ENCODE measurements around the gene CNTNAP2.

CNTNAP2 gene

GRCh38 chr7:146405737-146406136 lies 289.1 kb downstream of the CNTNAP2 start (continued):
- TF ChIP-seq INSM2 (tag by site-specific recombination; IDR thresholded peaks at IDR 0.05) (no peak), ZNF768 (tag by site-specific recombination; IDR thresholded peaks at IDR 0.05) (no peak)

GRCh38 chr7:146411975-146412374 lies 295.4 kb downstream of the CNTNAP2 start:
- TF ChIP-seq ZBTB1 (tag by site-specific recombination; IDR thresholded peaks at IDR 0.05) (no peak), HOXD13 (CRISPR knock-in tag; IDR thresholded peaks at IDR 0.05; ENCODE audit: borderline replicate concordance) (no peak), ZNF585B (tag by site-specific recombination; IDR thresholded peaks at IDR 0.05) (no peak), ZNF138 (tag by site-specific recombination; IDR thresholded peaks at IDR 0.05; ENCODE audit: borderline replicate concordance) (no peak), ZNF558 (tag by site-specific recombination; IDR thresholded peaks at IDR 0.05) (no peak), ZNF473 (tag by site-specific recombination; IDR thresholded peaks at IDR 0.05) (no peak), ZNF324 (tag by site-specific recombination; IDR thresholded peaks at IDR 0.05) (no peak), ZSCAN23 (tag by site-specific recombination; IDR thresholded peaks at IDR 0.05) (no peak), ZNF792 (tag by site-specific recombination; IDR thresholded peaks at IDR 0.05) (no peak), ZNF654 (tag by site-specific recombination; IDR thresholded peaks at IDR 0.05; ENCODE audit: low read depth) (no peak), ZNF404 (tag by site-specific recombination; IDR thresholded peaks at IDR 0.05) (no peak), ZNF391 (tag by site-specific recombination; IDR thresholded peaks at IDR 0.05; ENCODE audit: borderline replicate concordance, low read depth) (no peak), KLF9 (tag by site-specific recombination; IDR thresholded peaks at IDR 0.05; ENCODE audit: low read depth) (no peak), ZNF169 (tag by site-specific recombination; IDR thresholded peaks at IDR 0.05) (no peak), SALL2 (tag by site-specific recombination; IDR thresholded peaks at IDR 0.05; ENCODE audit: borderline replicate concordance) (no peak), PRDM10 (tag by site-specific recombination; IDR thresholded peaks at IDR 0.05) (no peak), BCL6B (tag by site-specific recombination; IDR thresholded peaks at IDR 0.05) (no peak)
- Histone ChIP-seq H3K4me3 (ENCODE audit: low read depth, low read length) (no peak overlapping the region), H3K9me3 (ENCODE audit: control insufficient read depth, insufficient read depth, low read depth, low read length) (no peaks in the 10 kb centered on the region), H3K27ac (ENCODE audit: extremely low read depth, low read depth, low read length) (no peak overlapping the region), H3K4me1 (ENCODE audit: control insufficient read depth, insufficient read depth, low read length) (no peaks in the 10 kb centered on the region; the same call in 1 of the 2 replicates), H3K36me3 (ENCODE audit: control insufficient read depth in 2 of 2, insufficient read depth in 1 of 2, low read length in 2 of 2) (no peaks in the 10 kb centered on the region)
- POLR2A ChIA-PET: no interaction called here
- CTCF ChIA-PET: no interaction called here

- Histone ChIP-seq H3K36me3 (ENCODE audit: control insufficient read depth in 2 of 2, insufficient read depth in 1 of 2, low read length in 2 of 2) (no peaks in the 10 kb centered on the region), H3K27ac (ENCODE audit: extremely low read depth, low read depth, low read length) (no peak overlapping the region), H3K4me1 (ENCODE audit: control insufficient read depth, insufficient read depth, low read length) (no peaks in the 10 kb centered on the region; the same call in 1 of the 2 replicates), H3K9me3 (ENCODE audit: control insufficient read depth, insufficient read depth, low read depth, low read length) (no peaks in the 10 kb centered on the region), H3K4me3 (ENCODE audit: low read depth, low read length) (no peak overlapping the region)
- POLR2A ChIA-PET: no interaction called here
- no peak for TF ChIP-seq ZNF624 (tag by site-specific recombination; IDR thresholded peaks at IDR 0.05)
- TF ChIP-seq SCRT1 (tag by site-specific recombination; IDR thresholded peaks at IDR 0.05; ENCODE audit: borderline replicate concordance): no peak
- TF ChIP-seq ZFP3 (tag by site-specific recombination; IDR thresholded peaks at IDR 0.05; ENCODE audit: low read depth): no peak
- TF ChIP-seq ZNF211 (tag by site-specific recombination; IDR thresholded peaks at IDR 0.05; ENCODE audit: low read depth): no peak
- no peak for TF ChIP-seq ZFHX2 (tag by site-specific recombination; conservative IDR thresholded peaks at IDR 0.05)
- TF ChIP-seq ZSCAN5A (tag by site-specific recombination; IDR thresholded peaks at IDR 0.05): no peak
- CTCF ChIA-PET: no interaction called here
These were observed 296.2 kb downstream of the CNTNAP2 start for GRCh38 chr7:146412781-146413180.
